CMK (cell line): ENCODE data around the gene C11orf24.

Experiments
- DNase-seq: peaks from one replicate; pipeline ENCODE4 v3.0.0-alpha.2; 2010; ENCODE audit warnings: low read depth

C11orf24 gene

DNA sequence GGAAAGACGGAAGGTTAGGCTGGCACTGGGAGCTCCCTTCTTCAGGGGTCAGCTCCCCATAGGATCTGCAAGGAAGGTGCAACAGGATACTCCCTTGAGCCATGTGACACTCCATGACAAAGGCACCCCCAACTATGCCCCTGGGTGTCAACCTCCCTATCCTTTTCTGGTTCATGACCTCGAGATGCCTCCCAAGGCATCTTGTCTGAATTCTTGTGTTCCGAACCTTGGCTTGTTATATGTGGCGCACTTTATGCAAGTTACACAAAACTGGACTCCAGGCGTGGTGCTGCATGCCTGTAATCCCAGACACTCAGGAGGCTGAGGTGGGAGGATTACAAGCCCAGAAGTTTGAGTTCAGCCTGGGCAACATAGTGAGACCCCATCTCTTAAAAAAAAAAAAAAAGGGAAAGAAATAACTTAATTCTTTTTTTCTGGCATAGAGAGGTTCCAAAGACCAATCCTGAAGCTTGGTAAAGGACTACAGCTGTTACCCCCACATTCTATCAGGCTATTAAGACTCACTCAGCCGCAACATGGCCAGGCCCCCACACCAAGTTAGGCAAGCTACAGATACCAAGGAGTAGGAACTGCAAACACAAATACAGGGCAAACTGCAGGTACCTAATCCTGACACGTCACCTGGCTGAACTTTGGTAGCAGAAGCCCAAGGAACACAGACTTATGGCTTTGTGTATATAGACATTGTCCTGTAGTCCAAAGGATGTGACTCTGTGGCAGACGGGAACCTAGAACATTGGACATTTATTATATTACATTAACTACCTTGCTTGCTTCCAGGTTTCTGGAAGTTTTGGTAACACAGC lies 1.4 kb downstream of the C11orf24 start:
- no peak for DNase-seq

DNA sequence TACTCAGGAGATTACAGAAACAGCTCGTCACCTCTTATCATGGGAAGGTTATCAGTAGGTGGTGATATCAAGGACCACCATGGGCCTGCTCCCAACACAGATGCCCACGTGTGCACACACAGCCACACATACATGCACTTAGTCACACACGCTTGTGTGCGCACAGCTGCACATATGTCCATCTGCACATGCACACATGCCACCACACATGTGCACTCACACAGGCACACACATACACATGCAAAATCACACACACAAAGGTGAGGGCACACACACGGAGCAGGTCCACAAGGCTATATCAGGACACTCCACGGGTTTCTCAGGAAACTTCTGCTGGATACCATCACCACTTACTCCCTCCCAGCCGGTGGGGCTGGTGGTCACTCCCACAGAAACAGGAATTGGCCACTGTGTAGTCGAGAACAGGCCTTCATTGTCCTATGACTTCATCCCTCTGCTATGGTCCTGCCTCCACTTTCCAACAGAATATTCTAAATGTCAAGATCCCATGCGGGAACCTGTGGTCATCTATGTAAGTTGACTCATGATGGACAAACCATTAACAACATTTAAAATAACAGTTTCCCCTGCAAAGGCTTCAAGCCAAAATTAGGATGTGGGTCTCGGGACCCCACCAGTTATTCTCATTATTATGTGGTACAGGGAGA lies 2.2 kb downstream of the C11orf24 start:
- DNase-seq = no peak

DNA sequence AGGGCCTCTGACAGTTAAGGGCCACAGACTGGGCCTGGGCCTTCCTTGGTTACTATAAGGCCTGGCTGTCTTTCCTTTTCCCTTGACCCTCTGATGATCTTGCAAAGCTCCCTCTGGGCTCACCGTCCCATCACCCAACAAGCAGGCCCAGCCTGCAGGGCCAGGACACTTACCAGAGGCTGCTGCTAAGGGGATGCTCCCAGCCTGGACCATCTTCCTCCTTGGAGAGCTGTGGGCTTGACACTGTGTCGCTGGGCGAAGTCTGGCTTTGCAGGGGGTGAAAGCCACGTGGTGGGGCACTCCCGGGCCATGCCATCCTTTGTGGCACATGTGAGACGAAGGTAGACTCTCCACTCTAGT lies 3.9 kb downstream of the C11orf24 start:
- no peak for DNase-seq

DNA sequence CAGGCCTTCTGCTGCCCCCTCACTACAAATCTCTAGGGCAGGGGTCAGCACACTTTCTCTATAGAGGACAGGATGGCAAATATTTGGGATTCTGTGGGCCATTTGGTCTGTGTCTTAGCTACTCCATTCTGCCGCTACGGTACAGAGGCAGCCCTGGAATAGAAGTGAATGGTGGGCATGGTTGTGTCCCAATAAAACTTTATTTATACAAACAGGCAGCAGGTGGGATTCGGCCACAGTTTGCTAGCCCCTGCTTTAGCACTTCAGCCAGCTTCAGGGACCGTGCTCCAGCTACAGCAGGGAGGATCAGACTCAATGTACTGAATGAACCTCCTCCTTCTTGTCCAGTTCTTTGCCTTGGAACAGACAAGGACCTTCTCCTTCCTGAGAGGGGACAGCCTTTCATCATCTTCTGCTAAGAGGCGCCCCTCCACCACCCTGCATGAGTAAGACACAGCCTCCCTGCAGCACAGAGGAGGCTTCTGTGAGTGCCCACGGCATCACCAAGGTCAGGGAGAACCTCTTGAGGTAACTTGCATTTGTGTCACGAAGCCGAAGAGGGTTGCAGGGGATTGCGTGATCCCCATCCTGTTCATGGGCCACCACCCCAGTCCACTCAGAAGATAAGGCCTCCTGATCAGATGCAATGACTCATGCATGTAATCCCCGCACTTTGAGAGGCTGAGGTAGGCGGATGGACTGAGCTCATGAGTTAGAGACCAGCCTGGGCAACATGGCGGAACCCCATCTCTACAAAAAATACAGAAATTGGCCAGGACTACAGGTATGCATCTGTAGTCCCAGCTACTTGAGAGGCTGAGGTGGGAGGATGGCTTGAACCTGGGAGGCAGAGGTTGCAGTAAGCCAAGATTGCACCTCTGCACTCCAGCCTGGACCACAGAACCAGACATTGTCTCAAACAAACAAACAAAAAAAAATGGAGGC lies 4.6 kb downstream of the C11orf24 start:
- no peak for DNase-seq

DNA sequence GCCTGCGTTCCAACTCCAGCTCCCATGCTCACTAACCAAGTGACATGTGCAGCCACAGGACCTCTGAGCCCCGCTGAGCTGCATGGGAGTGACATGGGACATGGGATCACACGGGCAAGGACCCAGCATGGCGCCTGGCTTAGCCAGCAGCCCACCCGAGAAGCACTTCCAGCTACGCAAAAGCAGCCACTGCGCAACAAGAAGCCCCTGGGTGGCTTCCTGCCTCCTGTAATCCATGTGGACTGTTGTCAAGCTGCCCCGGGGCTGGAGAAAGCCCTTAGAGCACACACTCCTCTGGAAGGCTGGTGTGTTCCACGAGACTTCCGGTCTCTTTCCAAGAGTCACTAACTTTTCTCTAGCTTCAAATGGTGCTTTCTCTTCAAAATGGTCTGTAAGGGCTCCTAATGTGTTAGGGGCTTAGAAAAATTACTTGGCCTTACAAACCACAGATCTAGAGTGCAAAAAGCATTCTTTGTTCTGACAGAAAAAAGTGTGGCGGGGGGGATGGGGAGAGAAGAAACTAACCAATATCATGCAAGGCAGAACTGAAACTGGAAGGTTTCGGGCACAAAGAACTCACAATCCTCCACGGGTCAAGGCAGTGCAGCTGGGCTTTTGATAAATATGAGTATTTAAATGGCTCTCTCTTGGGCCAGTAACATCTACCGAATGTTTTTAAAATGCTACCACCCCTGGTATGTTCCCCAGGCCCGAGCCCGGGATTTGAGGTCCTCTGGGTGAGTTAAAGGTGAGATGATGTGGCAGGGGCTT lies 5.5 kb downstream of the C11orf24 start:
- no peak for DNase-seq

DNA sequence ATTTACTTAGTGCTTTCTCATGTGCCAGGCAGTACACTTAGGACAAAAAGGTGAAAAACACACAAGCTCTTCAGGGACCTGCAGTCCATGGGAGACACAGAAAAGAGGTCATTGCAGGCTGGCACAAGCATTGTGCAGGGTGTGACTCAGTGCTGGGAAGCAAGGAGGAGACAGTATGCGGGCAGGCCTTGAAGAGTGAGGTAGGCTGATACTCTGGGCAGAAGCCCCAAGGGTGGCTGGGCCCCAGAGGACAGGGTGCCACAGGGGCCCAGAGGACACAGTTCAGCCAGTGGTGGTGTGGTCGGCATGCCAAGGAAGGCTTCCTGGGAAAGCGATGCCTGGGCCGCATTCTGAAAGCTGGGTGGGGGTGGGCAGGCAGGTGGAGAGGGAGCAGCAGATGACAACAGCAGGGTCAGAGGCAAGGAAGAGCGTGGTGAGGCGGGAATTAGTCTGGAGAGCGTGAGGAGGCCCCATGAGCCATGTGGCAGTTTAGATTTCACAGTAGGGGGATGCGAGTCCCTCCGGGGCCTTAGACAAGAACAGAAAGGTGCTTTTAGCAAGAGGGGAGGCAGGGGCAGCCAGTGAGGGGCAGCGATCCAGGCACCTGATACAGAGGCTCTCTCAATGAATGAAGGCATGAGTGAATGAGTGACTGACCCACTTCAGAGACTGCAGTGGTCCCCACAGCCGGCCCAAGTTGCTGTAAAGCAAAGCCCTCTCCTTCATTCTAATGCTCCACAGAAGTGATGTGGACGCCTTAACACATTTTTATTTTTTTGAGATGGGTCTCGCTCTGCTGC lies 6.8 kb downstream of the C11orf24 start:
- DNase-seq = no peak

GRCh38 chr11:68264244-68264643 lies 7.5 kb downstream of the C11orf24 start:
- DNase-seq = no peak

DNA sequence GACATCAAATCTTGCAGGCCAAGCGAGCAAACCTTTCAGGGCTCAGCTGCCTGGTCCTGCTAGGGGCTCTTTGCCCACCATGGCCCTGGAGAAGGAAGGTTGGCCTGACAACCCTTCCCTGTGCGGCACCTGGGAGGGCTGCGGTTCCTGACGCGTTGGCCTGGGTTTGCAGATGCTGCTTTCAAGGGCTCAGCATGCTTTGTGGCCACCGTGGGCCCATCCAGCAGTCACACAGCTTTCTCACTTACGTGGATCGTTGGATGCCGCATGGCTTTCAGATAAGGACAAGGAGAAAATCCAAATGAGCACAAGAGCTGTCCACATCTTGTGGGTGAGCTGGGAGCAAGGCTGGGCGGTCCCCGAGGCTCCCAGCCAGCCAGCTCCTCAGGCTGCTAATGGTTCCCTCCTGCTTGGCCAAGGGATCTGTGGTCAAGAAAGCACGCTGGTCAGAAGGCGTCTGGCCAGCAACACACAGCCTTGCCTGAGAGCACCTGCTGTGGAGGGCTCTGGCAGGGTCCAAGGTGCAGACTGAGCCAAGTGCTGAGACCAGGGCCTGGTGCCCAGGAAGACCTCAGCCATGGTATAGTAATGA lies 8.2 kb downstream of the C11orf24 start:
- DNase-seq = no peak

GRCh38 chr11:68262544-68262827 lies 9.3 kb downstream of the C11orf24 start:
- DNase-seq = no peak

- no peak for DNase-seq
Measured at GRCh38 chr11:68261749-68262543, 9.8 kb downstream of the C11orf24 start.

DNA sequence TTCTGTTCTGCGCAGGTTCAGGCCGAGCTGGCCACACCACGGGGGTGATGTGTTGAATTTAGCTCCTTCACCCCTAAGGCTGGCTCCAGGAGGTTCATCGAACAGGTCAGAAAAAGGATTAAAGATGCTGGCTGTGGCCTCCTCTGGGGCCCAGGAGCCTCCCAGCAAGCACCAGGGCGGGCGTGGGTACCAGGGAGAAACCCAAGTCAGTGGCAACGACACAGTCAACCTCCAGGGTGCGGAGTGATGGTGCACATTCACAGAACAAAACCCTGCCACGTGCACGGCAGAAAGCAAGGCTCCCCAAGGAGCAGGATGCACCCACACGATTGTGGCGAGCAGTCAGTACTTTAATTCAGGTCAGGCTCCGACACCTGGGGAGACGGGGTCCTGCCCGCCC lies 10.8 kb downstream of the C11orf24 start:
- no peak for DNase-seq

- no peak for DNase-seq
Measured at GRCh38 chr11:68260484-68260883, 11.3 kb downstream of the C11orf24 start.

GRCh38 chr11:68259122-68259959 lies 12.4 kb downstream of the C11orf24 start:
- no peak for DNase-seq

DNA sequence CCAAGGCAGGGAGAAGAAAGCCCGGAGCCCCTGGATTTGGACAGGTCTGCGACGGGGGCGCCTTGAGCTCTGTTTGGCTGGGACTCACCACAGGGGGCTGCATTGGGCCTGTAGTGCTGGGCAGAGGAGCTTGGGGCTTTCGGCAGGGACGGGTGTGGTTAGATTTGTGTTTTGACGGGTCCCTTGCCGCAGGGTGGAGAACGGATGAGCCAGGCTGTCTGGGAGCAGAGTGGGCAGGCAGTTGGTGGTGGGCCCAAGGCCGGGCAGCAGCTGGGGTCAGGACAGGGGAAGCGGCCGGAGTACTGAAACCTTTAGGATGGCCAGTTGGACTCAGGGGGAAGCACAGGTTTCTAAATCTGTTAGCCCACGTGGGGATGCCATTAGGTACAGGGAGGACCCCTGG lies 13.4 kb downstream of the C11orf24 start:
- no peak for DNase-seq

- peak; percentile 80 for DNase-seq
Measured at GRCh38 chr11:68257477-68258362, 14.1 kb downstream of the C11orf24 start.

DNA sequence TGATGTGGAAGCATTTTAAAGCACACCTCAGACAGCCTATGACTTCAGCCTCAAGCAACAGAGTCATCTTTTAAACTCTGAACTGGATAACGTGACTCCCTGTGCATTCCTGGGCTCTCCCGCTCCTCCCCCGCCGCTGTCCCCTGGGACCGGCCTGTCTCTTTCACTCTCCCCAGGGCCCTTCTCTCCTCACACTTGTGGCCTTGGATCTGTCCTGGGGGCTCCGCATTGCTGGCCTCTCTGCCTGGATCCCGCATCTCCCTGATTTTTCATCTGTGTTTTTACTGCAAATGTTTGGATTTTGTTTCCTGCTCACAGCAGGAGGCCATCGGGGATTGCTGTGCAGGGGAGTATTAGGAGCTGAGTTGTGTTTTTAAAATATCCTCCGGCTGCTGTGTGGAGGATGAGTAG lies 15.4 kb downstream of the C11orf24 start:
- no peak for DNase-seq

DNA sequence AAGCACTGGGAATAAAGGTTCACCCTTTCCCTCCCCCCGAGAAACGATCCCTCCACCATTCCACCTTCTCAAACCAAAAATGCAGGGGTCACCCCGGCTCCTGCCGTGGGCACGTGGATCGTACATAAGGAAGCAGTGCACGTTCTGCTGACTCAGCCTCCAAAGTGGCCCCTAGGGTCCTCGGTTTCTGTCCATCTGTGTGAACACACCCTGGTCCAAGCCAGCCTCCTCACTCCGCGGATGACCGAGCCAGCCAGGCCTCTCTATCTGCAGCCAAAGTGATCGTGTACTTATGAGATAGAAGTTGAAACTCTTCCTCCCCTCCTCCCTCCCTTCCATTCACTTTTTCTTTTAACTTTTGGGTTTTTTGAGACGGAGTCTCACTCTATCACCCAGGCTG lies 16.2 kb downstream of the C11orf24 start:
- DNase-seq = no peak

DNA sequence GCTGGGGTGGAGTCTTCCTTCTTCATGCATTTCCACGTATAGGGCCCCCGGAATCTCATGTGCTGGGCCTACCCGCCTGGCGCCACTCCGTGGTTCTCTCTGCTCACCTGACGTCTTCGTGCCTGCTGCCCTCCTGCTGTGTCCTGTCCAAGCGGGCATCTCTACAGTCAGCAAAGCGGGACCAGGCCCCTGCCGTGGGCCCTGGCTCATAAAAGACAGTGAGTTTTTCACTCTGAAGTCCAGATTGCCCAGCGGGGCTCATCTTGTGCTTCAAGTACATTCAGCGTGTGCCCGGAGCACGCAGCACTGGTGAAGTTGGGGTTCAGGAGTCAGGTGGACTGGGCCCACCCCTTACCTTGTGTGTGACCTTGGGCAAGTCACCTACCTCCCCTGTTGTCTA lies 17.4 kb downstream of the C11orf24 start:
- DNase-seq = no peak
